Activated T-helper 1 cell treated with anti-CD3 and anti-CD28 coated beads, Interleukin-12 subunit alpha, Interleukin-12 subunit beta, Interleukin-2, Interleukin-4 antibody, amounts not matched to agents 30 ng/mL and 10 ng/mL and 1 ng/mL, durations not matched to agents 14 hours and 24 hours and 36 hours (primary cell): Measurements from ENCODE around the gene NUDT16L1. TPM values are rescaled to one million over a fixed set of nuclear protein-coding genes. Genes with fewer than 3 reads are reported as not detected.

ENCODE experiments used
- DNase-seq: peaks from one replicate; pipeline ENCODE4 v3.0.0; 2021; ENCODE audit warnings: low spot score
- H3K27ac Mint-ChIP-seq: one replicate; pipeline ENCODE4 v1.8.0; 2021; ENCODE audit warnings: mild to moderate bottlenecking, mixed read lengths
- H3K27me3 Mint-ChIP-seq: one replicate; pipeline ENCODE4 v1.8.0; 2022; ENCODE audit warnings: mild to moderate bottlenecking, moderate library complexity, mixed read lengths; ENCODE audit not compliant: insufficient read depth
- H3K36me3 Mint-ChIP-seq: one replicate; pipeline ENCODE4 v1.8.0; 2021; ENCODE audit warnings: low read depth, mixed read lengths
- H3K4me1 Mint-ChIP-seq: one replicate; pipeline ENCODE4 v1.8.0; 2021; ENCODE audit warnings: low read depth, mixed read lengths
- H3K4me3 Mint-ChIP-seq: one replicate; pipeline ENCODE4 v1.8.0; 2021; ENCODE audit warnings: mild to moderate bottlenecking, moderate library complexity, mixed read lengths
- H3K9me3 Mint-ChIP-seq: one replicate; pipeline ENCODE4 v1.8.0; 2021; ENCODE audit warnings: mixed read lengths
- intact Hi-C: fragments of 100-400 bp; cut with micrococcal nuclease; formaldehyde crosslinking; loops from one replicate; pipeline ENCODE4 v1.15.1; 2024
- total RNA-seq: library from RNA; stranded (reverse); gene quantifications from 2 replicates; pipeline ENCODE4 v1.2.3, GENCODE V29; 2022

Gene NUDT16L1
- total RNA-seq, 1 donor from 2014 or later = 39.9 TPM

DNA sequence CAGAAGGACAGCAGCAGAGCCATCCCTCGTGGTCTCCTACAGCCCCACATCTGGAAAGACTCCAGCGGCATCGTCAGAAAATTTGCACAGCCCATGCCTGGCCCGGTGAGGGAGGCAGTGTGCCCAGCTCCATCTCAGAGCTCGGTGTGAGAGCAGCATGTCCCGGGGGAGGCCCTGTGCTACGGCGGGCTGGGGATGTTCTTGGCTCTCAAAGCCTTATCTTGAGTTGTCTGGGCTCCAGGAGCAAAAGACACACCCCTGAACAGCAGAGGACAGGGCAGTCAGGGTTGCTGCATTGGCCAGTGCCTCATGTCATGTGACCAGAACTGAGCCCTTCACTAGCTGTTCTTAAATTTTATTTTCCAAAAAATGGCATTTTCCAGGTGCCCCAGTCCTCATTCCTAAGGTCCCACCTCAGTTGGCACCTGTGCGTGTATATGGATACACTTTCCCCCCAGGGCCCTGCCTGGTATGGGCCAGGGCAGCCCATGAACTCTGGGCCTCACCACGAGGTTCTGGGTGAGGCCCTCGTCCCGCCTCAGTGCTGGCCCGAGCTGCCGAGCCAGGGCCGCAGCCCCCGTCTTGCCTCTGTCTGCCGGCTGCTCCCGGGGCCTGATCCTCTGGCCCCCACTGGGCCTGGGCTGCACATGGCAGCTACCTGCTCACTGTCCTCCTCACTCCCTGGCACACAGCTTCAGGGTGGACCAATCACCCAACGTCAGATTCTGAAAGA, 3.0 kb downstream of the NUDT16L1 start:
- H3K4me1 Mint-ChIP-seq = peaks cover 6% of the 10 kb centered on the region

DNA sequence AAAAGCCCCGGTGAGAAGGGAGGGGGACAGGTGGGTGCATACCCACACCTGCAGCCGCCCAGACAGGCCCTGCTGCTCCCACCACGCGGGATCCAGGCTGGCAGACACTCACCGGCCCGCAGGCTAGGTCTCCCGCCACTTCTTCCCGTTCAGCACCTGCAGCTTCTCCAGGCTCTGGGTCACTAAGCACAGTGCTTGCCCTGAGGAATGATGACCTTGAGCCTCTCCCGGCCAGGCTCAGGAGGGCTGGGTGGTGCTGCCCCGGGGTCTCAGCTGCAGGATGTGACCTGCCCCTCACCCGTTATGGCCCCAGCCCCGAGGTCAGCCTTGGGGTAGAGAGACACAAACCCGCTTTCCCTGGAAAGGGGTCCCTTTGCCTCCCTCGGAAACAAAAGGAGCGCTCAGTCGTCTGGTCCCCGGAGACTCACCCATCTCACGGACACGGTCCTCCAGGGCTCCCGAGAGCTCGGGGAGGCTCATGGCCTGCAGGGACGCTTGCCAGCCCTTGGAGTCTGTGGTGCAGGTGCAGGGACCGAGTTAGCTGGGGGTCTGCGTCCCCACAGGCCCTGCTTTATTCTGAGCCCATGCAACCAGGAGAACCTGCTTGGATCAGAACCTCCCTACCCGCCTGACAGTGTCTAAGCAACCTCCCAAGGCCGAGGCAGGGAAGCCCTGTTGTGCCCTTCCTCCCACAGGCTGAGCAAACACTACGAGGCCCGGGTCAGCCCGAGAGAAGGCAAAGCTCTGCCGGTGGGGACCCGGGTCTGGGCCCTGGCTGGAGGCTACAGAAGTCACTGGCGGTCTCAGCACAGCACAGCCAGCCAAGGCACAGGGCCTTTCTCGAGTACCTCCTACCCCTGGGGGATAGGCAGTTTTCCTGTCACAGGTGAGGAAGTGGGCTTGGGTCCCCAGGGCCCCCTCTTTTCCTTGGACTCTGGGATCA, 3.8 kb downstream of the NUDT16L1 start:
- Mint-ChIP-seq H3K27ac (no peak overlapping the region), H3K36me3 (peaks cover 13% of the 10 kb centered on the region), H3K4me3 (no peak overlapping the region), H3K27me3 (no peaks in the 10 kb centered on the region), H3K9me3 (no peaks in the 10 kb centered on the region), H3K4me1 (peaks cover 6% of the 10 kb centered on the region)
- no peak for DNase-seq
- intact Hi-C loops = no loop called here

More for the DNA sequence above, 3.0 kb downstream of the NUDT16L1 start:
- peak overlapping the region; percentile 33 for H3K4me3 Mint-ChIP-seq
- intact Hi-C loops = no loop called here
- no peak for DNase-seq
- no peak overlapping the region for H3K27ac Mint-ChIP-seq
- no peaks in the 10 kb centered on the region for H3K27me3 Mint-ChIP-seq
- peaks cover 13% of the 10 kb centered on the region for H3K36me3 Mint-ChIP-seq
- no peaks in the 10 kb centered on the region for H3K9me3 Mint-ChIP-seq

DNA sequence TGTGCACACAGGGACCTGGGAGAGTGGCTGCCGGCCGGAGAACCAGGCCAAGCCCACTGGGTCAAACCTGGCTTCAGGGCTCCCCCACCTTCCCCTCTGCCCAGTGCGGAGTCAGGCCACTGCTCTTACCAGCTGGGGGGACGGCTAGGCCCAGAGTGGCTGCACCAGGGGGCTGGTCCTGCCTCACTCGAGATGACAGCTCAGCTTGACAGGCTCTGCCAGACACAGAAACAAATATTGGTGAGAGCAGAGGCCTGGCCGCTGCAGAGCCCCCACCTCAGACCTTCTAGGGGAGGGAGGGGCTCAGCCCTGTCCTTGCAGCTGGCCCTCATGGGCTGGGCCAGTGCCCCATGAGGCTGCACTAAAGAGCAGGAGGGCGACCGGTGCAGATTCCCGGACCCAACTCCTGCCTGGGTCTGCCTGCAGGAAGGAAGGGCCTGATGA, 4.5 kb downstream of the NUDT16L1 start:
- H3K4me3 Mint-ChIP-seq = no peak overlapping the region
- intact Hi-C loops = no loop called here
- H3K27me3 Mint-ChIP-seq = no peaks in the 10 kb centered on the region
- no peak overlapping the region for H3K27ac Mint-ChIP-seq
- peaks cover 6% of the 10 kb centered on the region for H3K4me1 Mint-ChIP-seq
- H3K36me3 Mint-ChIP-seq = peaks cover 13% of the 10 kb centered on the region
- H3K9me3 Mint-ChIP-seq = no peaks in the 10 kb centered on the region
- DNase-seq = no peak

DNA sequence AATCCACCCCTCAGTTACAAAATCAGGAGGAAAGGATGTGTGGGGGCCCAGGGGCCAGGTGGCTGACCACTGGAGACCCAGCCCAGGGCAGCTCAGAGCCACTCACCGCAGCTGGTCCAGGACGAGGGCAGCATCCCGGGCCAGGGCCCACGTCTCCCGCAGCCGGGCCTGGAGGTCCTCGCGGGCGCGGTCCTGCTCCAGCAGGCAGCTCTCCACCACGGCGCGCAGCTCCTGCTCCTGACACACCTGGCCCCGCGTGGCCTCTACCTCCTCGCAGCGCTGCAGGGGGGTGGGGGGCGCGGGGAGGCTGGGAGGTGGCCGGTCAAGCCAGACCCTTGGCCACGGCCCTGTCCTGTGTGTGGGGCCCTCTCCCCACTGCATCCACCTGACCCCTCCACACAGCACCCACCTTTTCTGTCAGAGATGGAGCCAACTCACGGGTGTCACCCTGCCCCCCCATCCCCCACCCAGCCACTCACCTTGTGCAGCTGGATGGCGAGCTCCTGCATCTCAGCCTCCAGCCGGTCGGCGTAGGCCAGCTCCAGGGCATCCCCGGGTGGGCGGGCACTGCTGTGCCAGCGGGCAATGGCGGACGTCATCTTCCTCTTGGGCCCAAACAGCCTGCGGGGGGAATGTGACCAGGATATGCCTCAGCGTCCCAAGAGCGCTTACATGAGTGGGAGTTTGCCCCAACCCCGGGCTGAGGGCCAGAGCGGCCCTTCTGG, 5.1 kb downstream of the NUDT16L1 start:
- no peak overlapping the region for H3K27ac Mint-ChIP-seq
- intact Hi-C loops = no loop called here
- H3K4me3 Mint-ChIP-seq = no peak overlapping the region
- DNase-seq = no peak
- peaks cover 6% of the 10 kb centered on the region for H3K4me1 Mint-ChIP-seq
- H3K36me3 Mint-ChIP-seq = peaks cover 13% of the 10 kb centered on the region
- no peaks in the 10 kb centered on the region for H3K9me3 Mint-ChIP-seq
- H3K27me3 Mint-ChIP-seq = no peaks in the 10 kb centered on the region

DNA sequence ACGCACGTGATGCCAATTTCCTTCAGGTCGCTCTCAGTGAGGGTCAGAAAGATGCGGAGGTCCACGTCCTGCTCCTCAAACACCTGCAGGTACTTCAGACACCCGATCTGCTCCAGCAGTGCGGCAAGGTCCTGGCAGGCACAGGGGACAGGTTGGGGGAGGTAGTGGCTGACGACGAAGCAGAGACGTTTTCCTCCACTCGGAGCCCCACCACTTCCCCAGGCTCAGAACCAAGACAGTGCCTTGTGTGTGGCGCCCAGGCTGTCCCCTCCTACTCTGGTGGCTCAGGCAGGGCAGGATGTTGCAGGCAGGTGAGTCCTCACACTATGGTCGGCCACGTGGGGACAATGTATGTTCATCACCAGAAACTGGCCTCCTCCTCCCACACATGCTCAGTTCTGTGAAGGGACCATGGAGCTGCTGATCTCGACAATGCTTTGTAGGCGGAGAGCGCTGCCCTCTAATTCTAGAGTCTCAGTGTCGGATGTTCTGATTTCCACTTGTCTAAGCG, 5.7 kb downstream of the NUDT16L1 start:
- intact Hi-C loops = no loop called here
- Mint-ChIP-seq H3K27me3 (no peaks in the 10 kb centered on the region), H3K27ac (no peak overlapping the region), H3K4me3 (no peak overlapping the region), H3K4me1 (peaks cover 6% of the 10 kb centered on the region), H3K36me3 (peaks cover 13% of the 10 kb centered on the region), H3K9me3 (no peaks in the 10 kb centered on the region)
- DNase-seq = no peak

DNA sequence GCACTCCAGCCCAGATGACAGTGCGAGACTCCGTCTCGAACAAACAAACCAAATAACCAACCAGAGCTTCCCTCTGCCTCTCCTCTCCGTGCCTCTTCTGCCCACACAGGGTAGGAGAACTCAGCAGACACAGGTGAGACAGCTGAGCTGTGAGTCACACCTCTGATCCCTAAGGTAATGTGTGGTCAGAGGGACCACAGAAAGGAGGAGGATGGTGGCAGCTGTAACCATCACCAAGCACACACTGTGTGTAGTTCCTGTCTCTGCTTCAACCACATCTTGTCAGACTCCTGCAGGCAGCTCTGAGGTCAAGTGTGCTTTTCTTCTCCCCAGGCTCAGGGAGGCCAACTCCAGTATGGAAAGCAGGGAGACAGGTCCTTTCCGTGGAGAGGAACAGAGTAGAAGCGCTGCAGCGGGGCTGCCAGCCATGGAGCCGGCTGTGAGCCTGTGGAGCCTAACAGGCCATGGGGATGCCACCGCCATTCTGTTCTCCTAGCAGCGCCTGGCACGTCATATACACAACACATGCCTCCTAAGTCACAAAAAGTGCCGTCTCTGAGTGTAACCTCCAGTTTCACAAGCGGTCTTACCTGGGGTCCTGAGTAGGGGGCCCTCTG, 7.1 kb downstream of the NUDT16L1 start:
- H3K4me3 Mint-ChIP-seq = no peak overlapping the region
- H3K36me3 Mint-ChIP-seq = peaks cover 17% of the 10 kb centered on the region
- no peaks in the 10 kb centered on the region for H3K9me3 Mint-ChIP-seq
- H3K27me3 Mint-ChIP-seq = no peaks in the 10 kb centered on the region
- intact Hi-C loops = no loop called here
- DNase-seq = no peak
- H3K4me1 Mint-ChIP-seq = peaks cover 6% of the 10 kb centered on the region
- peak overlapping the region; percentile 29 for H3K27ac Mint-ChIP-seq

DNA sequence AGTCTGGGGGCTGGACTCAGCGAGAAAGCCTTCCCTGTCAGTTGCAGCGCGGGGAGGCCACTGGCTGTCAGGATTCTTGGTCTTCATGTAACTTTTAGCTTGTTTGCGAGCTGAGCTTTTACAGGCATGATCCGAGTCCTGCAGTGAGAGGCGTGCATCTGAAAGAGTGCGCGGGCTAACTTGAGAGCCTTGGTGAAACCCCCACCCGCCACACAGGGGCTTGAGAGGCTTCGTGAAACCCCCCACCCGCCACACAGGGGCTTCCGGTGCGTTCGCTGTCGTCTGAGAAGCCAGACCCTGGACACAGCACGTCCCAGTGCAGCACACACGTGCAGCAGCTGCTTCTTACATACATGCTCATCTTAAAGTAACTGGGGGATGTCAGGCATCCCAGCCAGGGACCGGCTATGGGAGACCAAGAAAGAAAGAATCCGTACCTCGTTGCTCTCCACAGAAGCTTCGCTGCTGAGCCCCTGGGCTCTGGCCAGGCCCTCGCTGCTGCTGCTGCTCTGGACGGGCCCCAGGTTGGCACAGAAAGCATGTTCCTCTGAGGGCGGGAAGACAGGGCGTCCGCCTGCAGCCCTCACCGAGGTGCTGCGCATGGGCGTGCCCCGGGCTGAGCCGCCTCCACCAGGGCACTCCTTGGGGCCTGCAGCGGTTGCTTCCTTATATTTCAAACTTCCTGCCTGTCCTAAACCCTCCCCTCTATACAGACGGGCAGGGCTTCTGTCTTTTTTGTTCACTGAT, 7.8 kb downstream of the NUDT16L1 start:
- intact Hi-C loops = no loop called here
- Mint-ChIP-seq H3K27ac (no peak overlapping the region), H3K9me3 (no peaks in the 10 kb centered on the region), H3K36me3 (peaks cover 15% of the 10 kb centered on the region), H3K27me3 (no peaks in the 10 kb centered on the region), H3K4me1 (peaks cover 6% of the 10 kb centered on the region), H3K4me3 (no peak overlapping the region)
- DNase-seq = no peak

DNA sequence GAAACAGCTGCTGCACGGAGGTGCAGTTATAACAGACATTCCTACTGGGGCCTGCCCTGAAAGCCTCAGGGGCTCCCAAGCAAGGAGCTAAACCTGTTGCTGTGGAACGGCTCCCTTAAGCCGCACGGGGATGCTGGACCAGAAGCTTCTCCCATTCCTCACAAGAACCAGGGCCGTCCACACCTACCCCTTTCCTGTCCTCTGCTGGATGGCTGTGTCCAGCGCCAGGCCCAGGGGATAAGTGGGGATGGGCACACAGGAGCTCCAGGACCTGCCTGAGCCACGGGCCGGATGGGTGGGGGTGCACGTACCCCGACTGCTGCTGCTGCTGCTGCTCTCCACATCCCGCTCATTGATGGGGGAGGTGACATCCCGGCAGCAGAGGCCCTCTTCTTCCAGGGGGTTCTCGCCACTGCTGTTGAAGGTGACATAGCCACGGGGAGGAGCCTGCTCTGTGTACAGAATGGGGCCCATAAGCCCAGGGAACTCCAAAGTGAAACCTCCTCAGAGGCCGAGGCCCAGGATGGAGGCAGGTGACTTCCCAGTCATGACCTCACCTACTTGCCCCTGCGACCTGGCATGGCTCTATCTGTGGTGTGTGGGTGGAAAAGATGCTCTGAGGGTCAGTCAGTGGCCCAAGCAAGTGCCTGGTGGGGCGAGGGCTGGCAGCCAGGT, 8.6 kb downstream of the NUDT16L1 start:
- intact Hi-C loops = no loop called here

DNA sequence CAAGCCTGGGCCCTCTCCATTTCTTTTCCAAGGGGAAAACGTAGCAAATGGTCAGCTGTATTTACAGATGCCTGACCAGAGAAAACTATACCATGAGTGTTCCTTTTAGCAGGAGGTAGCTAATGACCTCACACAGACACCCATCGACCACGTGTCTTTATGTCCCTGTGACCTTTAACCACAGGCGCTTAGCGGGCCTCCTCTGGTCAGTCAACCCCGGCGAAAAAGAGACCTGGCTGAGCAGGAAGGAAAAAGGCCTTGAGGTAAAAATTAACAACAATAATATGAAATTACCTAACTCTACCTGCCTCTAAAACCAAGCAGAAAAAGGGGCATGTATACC, 9.1 kb downstream of the NUDT16L1 start:
- Mint-ChIP-seq H3K36me3 (peaks cover 17% of the 10 kb centered on the region), H3K4me3 (no peak overlapping the region), H3K27ac (no peak overlapping the region), H3K27me3 (no peaks in the 10 kb centered on the region), H3K4me1 (peaks cover 6% of the 10 kb centered on the region), H3K9me3 (no peaks in the 10 kb centered on the region)
- intact Hi-C loops = no loop called here
- DNase-seq = no peak

More for the DNA sequence above, 8.6 kb downstream of the NUDT16L1 start:
- Mint-ChIP-seq H3K9me3 (no peaks in the 10 kb centered on the region), H3K36me3 (peaks cover 16% of the 10 kb centered on the region), H3K4me3 (no peak overlapping the region), H3K27ac (no peak overlapping the region), H3K27me3 (no peaks in the 10 kb centered on the region), H3K4me1 (peaks cover 6% of the 10 kb centered on the region)
- no peak for DNase-seq

DNA sequence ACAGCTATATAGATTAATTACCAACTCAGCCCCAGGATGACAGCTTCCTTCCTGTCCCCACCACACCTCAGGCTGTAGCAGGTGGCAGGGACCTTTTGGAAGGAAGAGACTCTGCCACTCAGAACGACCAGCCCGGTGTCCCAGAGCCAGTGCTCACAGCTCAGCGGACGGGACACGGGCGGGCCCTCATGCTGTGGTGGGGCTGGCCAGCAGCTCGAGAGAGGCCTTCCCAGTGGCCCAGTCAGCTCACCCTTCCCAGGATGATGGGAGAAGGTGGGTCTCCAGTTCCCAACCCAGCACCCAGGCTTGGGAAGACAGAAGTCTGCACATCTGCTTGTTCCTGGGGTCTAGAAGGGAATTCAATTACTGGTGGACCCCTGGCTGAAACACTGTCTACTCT, 10.5 kb downstream of the NUDT16L1 start:
- H3K4me3 Mint-ChIP-seq = no peak overlapping the region
- intact Hi-C loops = no loop called here
- H3K9me3 Mint-ChIP-seq = no peaks in the 10 kb centered on the region
- H3K27me3 Mint-ChIP-seq = no peaks in the 10 kb centered on the region
- DNase-seq = no peak
- peaks cover 19% of the 10 kb centered on the region for H3K36me3 Mint-ChIP-seq
- peaks cover 6% of the 10 kb centered on the region for H3K4me1 Mint-ChIP-seq
- no peak overlapping the region for H3K27ac Mint-ChIP-seq

DNA sequence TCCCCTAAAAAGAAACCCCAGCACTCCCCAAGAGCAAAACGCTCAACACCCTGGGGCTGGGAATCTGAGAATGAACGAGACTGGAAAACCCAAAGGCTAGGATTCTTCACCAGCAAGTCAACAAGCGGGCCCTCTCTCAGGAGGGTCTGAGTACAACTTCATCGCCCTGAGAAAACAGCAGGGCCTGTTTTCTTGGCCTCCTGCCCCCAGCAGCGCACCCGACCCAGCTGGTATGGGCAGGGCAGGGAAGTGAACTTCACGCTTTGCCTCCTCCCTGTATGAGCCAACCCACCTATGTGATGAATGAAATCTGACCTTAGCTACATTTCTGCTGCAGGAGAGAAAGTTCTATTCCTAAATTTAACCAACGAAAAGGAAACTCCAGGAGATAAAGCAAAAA, 11.1 kb downstream of the NUDT16L1 start:
- no peak for DNase-seq
- Mint-ChIP-seq H3K36me3 (peaks cover 17% of the 10 kb centered on the region), H3K27ac (no peak overlapping the region), H3K9me3 (no peaks in the 10 kb centered on the region), H3K4me1 (peaks cover 6% of the 10 kb centered on the region), H3K27me3 (no peaks in the 10 kb centered on the region), H3K4me3 (no peak overlapping the region)
- intact Hi-C loops = no loop called here
